SH-SY5Y (cell line): ENCODE data around the gene SLC25A34.

Experiments used
- GATA2 ChIP-seq: IDR thresholded peaks from 2 replicates; pipeline ENCODE4 v1.6.1; 2011; ENCODE audit warnings: mild to moderate bottlenecking, low read depth, low read length
- GATA3 ChIP-seq: IDR thresholded peaks from 2 replicates; pipeline ENCODE4 v1.6.1; 2011; ENCODE audit warnings: low read depth, mild to moderate bottlenecking, low read length, moderate library complexity

GRCh38 chr1:15704526-15705183 is 31.4 kb upstream of the SLC25A34 start:
- TF ChIP-seq GATA2 (no peak), GATA3 (no peak)
